Measurements from ENCODE around the gene MLF2. TPM values are rescaled to one million over a fixed set of nuclear protein-coding genes. Genes with fewer than 3 reads are reported as not detected.

The MLF2 gene
- total RNA-seq, 1 donor, result 229 TPM

DNA sequence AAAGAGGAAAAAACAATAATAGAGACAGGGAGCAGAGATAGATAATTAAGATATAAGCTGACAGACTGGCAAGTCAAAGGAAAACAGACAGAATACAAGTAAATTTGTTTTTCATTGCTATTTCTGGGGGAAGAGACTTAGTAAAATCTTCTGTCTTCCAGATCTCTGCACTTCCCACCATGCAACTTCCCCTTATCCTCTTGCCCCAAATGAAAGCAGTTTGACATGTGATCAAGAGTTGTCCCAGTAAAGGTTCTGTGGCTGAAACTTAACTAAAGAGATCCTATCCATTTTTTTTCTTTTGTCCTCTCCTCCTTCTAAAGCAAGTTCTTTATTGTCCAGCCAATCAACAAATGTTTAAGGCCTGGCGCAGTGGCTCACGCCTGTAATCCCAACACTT is 1.5 kb upstream of the MLF2 start:
- DNase-seq (ENCODE audit: low read depth), result no peak
- TF ChIP-seq, protein P1, sequence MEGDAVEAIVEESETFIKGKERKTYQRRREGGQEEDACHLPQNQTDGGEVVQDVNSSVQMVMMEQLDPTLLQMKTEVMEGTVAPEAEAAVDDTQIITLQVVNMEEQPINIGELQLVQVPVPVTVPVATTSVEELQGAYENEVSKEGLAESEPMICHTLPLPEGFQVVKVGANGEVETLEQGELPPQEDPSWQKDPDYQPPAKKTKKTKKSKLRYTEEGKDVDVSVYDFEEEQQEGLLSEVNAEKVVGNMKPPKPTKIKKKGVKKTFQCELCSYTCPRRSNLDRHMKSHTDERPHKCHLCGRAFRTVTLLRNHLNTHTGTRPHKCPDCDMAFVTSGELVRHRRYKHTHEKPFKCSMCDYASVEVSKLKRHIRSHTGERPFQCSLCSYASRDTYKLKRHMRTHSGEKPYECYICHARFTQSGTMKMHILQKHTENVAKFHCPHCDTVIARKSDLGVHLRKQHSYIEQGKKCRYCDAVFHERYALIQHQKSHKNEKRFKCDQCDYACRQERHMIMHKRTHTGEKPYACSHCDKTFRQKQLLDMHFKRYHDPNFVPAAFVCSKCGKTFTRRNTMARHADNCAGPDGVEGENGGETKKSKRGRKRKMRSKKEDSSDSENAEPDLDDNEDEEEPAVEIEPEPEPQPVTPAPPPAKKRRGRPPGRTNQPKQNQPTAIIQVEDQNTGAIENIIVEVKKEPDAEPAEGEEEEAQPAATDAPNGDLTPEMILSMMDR (IDR thresholded peaks at IDR 0.05; ENCODE audit: insufficient read depth, low read depth, low read length), result no peak

DNA sequence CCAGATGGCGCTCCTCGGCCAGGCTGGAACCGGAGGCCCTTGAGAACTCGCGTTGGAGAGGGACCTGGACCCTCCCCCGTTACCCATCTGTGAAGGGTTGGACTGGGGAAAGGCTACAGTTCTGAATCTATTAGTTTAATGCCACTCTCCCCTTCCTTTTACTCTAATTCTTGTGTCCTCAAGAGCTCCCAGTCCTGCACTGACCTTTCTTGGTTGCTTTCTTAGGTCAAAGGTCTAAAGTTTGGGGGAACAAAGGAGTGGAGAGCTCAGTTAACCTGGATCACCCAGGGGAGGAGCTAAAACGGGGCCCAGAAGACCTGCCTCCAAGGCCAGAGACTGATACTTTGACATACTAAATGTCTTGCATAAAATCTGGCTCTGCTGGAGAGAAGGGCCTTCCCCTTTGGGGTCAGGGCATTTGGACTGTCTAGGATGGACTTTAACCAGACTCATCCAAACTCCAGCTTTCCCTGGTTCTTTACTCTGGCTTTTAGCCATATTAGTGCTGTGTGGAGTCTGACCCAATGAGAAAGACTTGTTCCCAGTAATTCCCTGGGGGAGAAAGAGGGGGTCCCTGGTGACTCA is 923 bp upstream of the MLF2 start:
- no peak overlapping the region for H3K4me3 ChIP-seq (ENCODE audit: low read depth, low read length)
- TF ChIP-seq, protein P1 (IDR thresholded peaks at IDR 0.05; ENCODE audit: insufficient read depth, low read depth, low read length), result peak; percentile 95
- DNase-seq (ENCODE audit: low read depth), result no peak

More for the DNA sequence above, 1.5 kb upstream of the MLF2 start:
- no peak overlapping the region for H3K4me3 ChIP-seq (ENCODE audit: low read depth, low read length)

DNA sequence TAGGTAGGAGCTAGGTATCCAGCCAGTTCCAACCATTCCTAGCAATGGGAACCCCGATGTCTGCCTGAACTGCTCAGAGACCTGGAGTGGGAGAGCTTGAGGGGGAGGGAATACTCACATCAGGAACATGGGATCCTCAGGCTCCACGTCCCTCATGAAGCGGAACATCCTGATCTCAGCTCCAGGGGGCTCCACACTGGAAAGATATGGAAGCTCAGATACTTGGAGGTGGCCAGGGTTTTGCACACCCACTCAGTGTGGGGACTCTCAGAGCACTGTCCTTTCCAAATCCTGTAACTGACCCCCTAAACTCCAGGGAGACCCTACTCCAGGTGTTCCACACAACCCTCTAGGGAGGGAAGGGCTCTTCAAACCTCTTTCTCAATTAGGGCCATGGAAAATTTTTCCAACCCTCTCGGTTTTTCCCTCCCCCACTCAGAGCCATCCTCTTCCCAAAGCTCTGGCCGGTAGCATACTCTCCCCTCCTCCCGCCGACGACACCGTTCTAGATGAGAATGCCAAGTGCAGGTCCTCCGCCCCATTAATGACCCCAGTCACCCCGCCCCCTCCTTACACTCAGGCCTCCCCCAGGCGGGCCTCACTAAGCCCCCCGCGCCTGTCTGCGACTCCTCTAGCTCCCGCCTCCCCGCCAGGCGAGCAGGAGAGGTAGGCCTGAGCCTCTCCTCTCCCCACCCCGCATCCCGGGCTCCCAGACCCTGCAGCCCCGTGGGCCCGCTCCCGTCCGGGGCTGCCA is 597 bp downstream of the MLF2 start:
- TF ChIP-seq, protein P1 (IDR thresholded peaks at IDR 0.05; ENCODE audit: insufficient read depth, low read depth, low read length), result peak; percentile 61
- peak; percentile 67 for DNase-seq (ENCODE audit: low read depth)
- peak overlapping the region; percentile 94 for H3K4me3 ChIP-seq (ENCODE audit: low read depth, low read length)

DNA sequence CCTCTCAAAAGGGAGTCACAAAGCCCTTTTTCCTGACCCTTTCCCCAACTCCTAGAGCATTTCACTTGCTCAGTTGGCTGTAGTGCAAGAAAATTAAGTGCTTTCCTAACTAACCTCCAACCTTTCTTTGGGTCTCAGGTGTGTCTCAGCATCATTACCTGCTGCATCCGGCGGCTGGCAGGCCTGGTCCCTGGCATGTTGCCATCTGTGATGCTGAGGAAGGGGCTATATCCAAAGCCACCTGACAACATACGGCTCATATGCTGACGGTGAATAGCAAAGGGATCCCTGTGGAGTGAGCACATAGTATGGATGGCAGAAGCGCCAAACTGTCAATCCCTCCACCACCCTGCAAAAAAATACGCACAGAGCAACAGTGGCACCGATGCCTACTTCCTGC is 1.2 kb downstream of the MLF2 start:
- DNase-seq (ENCODE audit: low read depth), result no peak
- peak overlapping the region; percentile 94 for H3K4me3 ChIP-seq (ENCODE audit: low read depth, low read length)
- TF ChIP-seq, protein P1 (IDR thresholded peaks at IDR 0.05; ENCODE audit: insufficient read depth, low read depth, low read length), result no peak

DNA sequence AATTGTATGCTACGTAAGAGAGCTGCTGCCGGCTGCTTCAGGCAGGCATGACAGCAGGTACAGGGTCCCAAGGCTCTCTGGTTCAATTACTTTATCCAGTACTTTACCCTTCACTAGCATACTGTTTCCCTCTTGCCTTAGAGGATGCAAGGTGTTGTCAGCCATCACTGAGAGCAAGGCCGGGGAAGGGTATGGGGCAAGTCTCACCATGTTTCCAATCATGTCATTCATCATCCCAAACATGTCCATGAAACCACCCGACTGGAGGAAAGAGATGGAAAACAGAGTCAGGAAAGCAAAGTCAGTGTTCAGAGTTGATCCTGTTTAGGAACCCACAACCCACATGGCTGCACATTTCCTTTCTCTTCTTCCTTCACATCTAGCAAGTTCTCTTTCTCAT is 2.4 kb downstream of the MLF2 start:
- TF ChIP-seq, protein P1 (IDR thresholded peaks at IDR 0.05; ENCODE audit: insufficient read depth, low read depth, low read length), result no peak
- H3K4me3 ChIP-seq (ENCODE audit: low read depth, low read length), result no peak overlapping the region
- DNase-seq (ENCODE audit: low read depth), result no peak

DNA sequence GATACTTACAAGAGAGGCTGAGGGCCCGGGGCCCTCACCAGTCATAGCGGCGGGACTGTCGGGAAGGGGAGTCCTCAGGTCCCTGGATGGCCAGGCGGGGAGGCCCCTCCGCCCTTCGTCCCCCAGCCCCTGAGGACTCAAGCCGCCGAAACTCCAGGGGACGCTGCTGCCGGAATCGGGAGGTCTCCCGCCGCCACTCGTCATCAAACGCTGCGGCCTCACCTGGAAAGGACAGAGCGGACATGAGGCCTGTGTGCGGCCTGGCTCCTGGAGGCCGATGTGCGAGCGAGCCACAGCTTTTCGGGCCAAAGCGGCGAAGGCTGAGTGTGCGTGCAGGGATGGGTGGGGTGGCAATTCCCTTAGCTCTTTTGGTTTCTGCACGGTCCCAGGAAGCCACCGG is 4.2 kb downstream of the MLF2 start:
- TF ChIP-seq, protein P1 (IDR thresholded peaks at IDR 0.05; ENCODE audit: insufficient read depth, low read depth, low read length), result no peak
- no peak for DNase-seq (ENCODE audit: low read depth)
- H3K4me3 ChIP-seq (ENCODE audit: low read depth, low read length), result no peak overlapping the region

All from fibroblast of villous mesenchyme (primary cell).